GM21576 (cell line): ENCODE results near the gene MEOX1.

Experiments used
- ATAC-seq: cut with Tn5 transposase; IDR thresholded peaks from one replicate; pipeline ENCODE4 v1.9.1; 2021; ENCODE audit warnings: mild to moderate bottlenecking, moderate library complexity; ENCODE audit not compliant: unreplicated experiment

MEOX1 gene

GRCh38 chr17:43680461-43680860 lies 18.7 kb upstream of the MEOX1 start:
- no peak for ATAC-seq

- ATAC-seq = no peak
Measured at GRCh38 chr17:43679911-43680310, 18.2 kb upstream of the MEOX1 start.

- ATAC-seq = no peak
Measured at GRCh38 chr17:43679401-43679800, 17.7 kb upstream of the MEOX1 start.

- ATAC-seq = no peak
Measured at GRCh38 chr17:43676471-43676870, 14.7 kb upstream of the MEOX1 start.

GRCh38 chr17:43674394-43674793 lies 12.7 kb upstream of the MEOX1 start:
- no peak for ATAC-seq

GRCh38 chr17:43673516-43674323 lies 12.0 kb upstream of the MEOX1 start:
- ATAC-seq = no peak

GRCh38 chr17:43671755-43672519 lies 10.2 kb upstream of the MEOX1 start:
- ATAC-seq = no peak

GRCh38 chr17:43671031-43671692 lies 9.4 kb upstream of the MEOX1 start:
- ATAC-seq = no peak

- ATAC-seq = no peak
Measured at GRCh38 chr17:43670645-43671030, 8.9 kb upstream of the MEOX1 start.

- ATAC-seq = no peak
Measured at GRCh38 chr17:43669971-43670644, 8.4 kb upstream of the MEOX1 start.

- ATAC-seq = no peak
Measured at GRCh38 chr17:43667947-43668348, 6.2 kb upstream of the MEOX1 start.

GRCh38 chr17:43667506-43667905 lies 5.8 kb upstream of the MEOX1 start:
- no peak for ATAC-seq

- no peak for ATAC-seq
Measured at GRCh38 chr17:43665937-43666236, 4.2 kb upstream of the MEOX1 start.

- no peak for ATAC-seq
Measured at GRCh38 chr17:43665084-43665936, 3.6 kb upstream of the MEOX1 start.

GRCh38 chr17:43664096-43664495 lies 2.4 kb upstream of the MEOX1 start:
- no peak for ATAC-seq

- ATAC-seq = no peak
Measured at GRCh38 chr17:43663383-43663782, 1.7 kb upstream of the MEOX1 start.

GRCh38 chr17:43662413-43663141 lies 855 bp upstream of the MEOX1 start:
- no peak for ATAC-seq

GRCh38 chr17:43660816-43661493 lies 767 bp downstream of the MEOX1 start:
- no peak for ATAC-seq
